GM23248 (cell line): ENCODE data around the gene TCF12. TPM values are rescaled to one million over a fixed set of nuclear protein-coding genes. Genes with fewer than 3 reads are reported as not detected.

Source experiments
- DNase-seq: peaks from one replicate; pipeline ENCODE4 v3.0.0-alpha.2; 2015
- H2AFZ ChIP-seq: fragments of 200-600 bp; sonication (generic); 2 replicates; pipeline ENCODE4 v1.6.1; 2016; ENCODE audit warnings: antibody characterized with exemption
- H3F3A ChIP-seq: fragments of 200-600 bp; sonication (generic); 2 replicates; pipeline ENCODE4 v1.6.1; 2016; ENCODE audit warnings: mild to moderate bottlenecking, antibody characterized with exemption, mixed run types; ENCODE audit not compliant: insufficient read depth
- H3K27ac ChIP-seq: fragments of 200-600 bp; sonication (generic); 2 replicates; pipeline ENCODE4 v1.5.1; 2016; ENCODE audit warnings: mild to moderate bottlenecking
- H3K27me3 ChIP-seq: fragments of 200-600 bp; sonication (generic); replicated peaks from 2 replicates; pipeline ENCODE4 v1.6.1; 2016; ENCODE audit warnings: mild to moderate bottlenecking; ENCODE audit not compliant: insufficient read depth
- H3K36me3 ChIP-seq: fragments of 200-600 bp; sonication (generic); 2 replicates; pipeline ENCODE4 v1.6.1; 2016; ENCODE audit warnings: low read depth, mild to moderate bottlenecking
- H3K4me1 ChIP-seq: fragments of 200-600 bp; sonication (generic); 2 replicates; pipeline ENCODE4 v1.6.1; 2016; ENCODE audit warnings: mild to moderate bottlenecking; ENCODE audit not compliant: insufficient read depth
- H3K4me2 ChIP-seq: fragments of 200-600 bp; sonication (generic); one replicate; pipeline ENCODE4 v1.6.1; 2016; ENCODE audit warnings: mild to moderate bottlenecking; ENCODE audit not compliant: unreplicated experiment
- H3K4me3 ChIP-seq: fragments of 200-600 bp; sonication (generic); 2 replicates; pipeline ENCODE4 v1.5.1; 2016; ENCODE audit warnings: mild to moderate bottlenecking
- H3K79me2 ChIP-seq: fragments of 200-600 bp; sonication (generic); 2 replicates; pipeline ENCODE4 v1.6.1; 2016; ENCODE audit warnings: mild to moderate bottlenecking; ENCODE audit not compliant: insufficient read depth
- H3K9ac ChIP-seq: fragments of 200-600 bp; sonication (generic); 2 replicates; pipeline ENCODE4 v1.6.1; 2016; ENCODE audit warnings: mild to moderate bottlenecking
- H3K9me2 ChIP-seq: fragments of 200-600 bp; sonication (generic); 2 replicates; pipeline ENCODE4 v1.6.1; 2016; ENCODE audit warnings: mixed run types, mild to moderate bottlenecking, moderate library complexity; ENCODE audit not compliant: insufficient read depth
- H3K9me3 ChIP-seq: fragments of 200-600 bp; sonication (generic); one replicate; pipeline ENCODE4 v1.6.1; 2017; ENCODE audit warnings: low read depth
- H4K20me1 ChIP-seq: fragments of 200-600 bp; sonication (generic); 2 replicates; pipeline ENCODE4 v1.6.0; 2016; ENCODE audit not compliant: insufficient read depth
- EZH2 ChIP-seq: fragments of 200-600 bp; sonication (generic); IDR thresholded peaks from 2 replicates; pipeline ENCODE4 v1.6.1; 2018; ENCODE audit warnings: antibody characterized with exemption, mild to moderate bottlenecking; ENCODE audit not compliant: insufficient read depth, poor library complexity, severe bottlenecking
- EZH2phosphoT487 ChIP-seq: fragments of 200-600 bp; sonication (generic); IDR thresholded peaks from 2 replicates; pipeline ENCODE4 v1.6.1; 2018; ENCODE audit warnings: antibody characterized with exemption, moderate library complexity, mild to moderate bottlenecking, low read depth; ENCODE audit not compliant: insufficient read depth
- WGBS, 2 experiments: methylation state at CpG; one replicate each; pipeline ENCODE4 v1.1.6; 2015 to 2017; ENCODE audit warnings: low lambda C conversion rate in 2 of 2, low coverage in 1 of 2; ENCODE audit errors: missing lambda C conversion rate in 2 of 2; 5-methylcytosine and 5-hydroxymethylcytosine counted together
- in situ Hi-C: fragments of 300-500 bp; cut with MboI; formaldehyde crosslinking; loops from 2 replicates; pipeline ENCODE4 v1.15.0; 2020
- polyA plus RNA-seq: library from polyadenylated mRNA; unstranded; fragments of >200 nt; fragmentation: Nextera tagmentation; extraction: Ambion mirVana; gene quantifications from 2 replicates; pipeline ENCODE4 v1.2.1, GENCODE V29; 2016
- total RNA-seq: library from RNA; depleted of rRNA; stranded (reverse); fragments of >200 nt; shearing (Covaris generic); gene quantifications from 2 replicates; pipeline ENCODE4 v1.2.3, GENCODE V29; 2014

The TCF12 gene
- total and polyA plus RNA-seq, 2 experiments from 2014 or later = 53.6 to 58.6 TPM

DNA sequence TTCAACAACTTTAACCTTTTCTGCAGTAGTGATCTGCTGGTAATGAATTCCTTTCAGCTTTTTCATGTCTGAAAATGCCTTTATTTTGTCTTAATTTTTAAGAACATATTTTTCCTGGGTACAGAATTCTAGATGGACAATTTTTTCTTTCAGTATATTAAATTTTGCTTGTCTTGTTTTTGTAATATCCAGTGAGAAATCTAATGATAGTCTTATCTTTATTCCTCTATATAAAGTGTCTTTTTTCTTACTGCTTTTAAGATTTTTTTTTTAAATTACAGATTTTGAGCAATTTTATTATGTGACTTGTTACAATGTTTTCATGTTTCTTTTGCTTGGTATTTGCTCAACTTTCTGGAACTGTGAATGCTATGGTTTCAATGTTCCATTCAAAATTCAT is 38.1 kb downstream of the TCF12 start:
- H3K36me3 ChIP-seq = no peaks in the 10 kb centered on the region
- no peak overlapping the region for H3K27ac ChIP-seq
- no peak overlapping the region for H2AFZ ChIP-seq
- H3K9me2 ChIP-seq = no peaks in the 10 kb centered on the region
- no peak for TF ChIP-seq EZH2
- no peak for TF ChIP-seq EZH2phosphoT487
- no peak overlapping the region for H3K9ac ChIP-seq
- no peaks in the 10 kb centered on the region; the same call in 1 of the 2 replicates for H4K20me1 ChIP-seq
- in situ Hi-C loops = no loop called here
- H3K4me1 ChIP-seq = peaks cover 13% of the 10 kb centered on the region
- no peak overlapping the region for H3K4me3 ChIP-seq
- DNase-seq = no peak
- H3F3A ChIP-seq = no peaks in the 10 kb centered on the region
- H3K27me3 ChIP-seq = no peaks in the 10 kb centered on the region
- H3K79me2 ChIP-seq = peaks cover 100% of the 10 kb centered on the region
- no peak overlapping the region for H3K4me2 ChIP-seq
- no peaks in the 10 kb centered on the region for H3K9me3 ChIP-seq

DNA sequence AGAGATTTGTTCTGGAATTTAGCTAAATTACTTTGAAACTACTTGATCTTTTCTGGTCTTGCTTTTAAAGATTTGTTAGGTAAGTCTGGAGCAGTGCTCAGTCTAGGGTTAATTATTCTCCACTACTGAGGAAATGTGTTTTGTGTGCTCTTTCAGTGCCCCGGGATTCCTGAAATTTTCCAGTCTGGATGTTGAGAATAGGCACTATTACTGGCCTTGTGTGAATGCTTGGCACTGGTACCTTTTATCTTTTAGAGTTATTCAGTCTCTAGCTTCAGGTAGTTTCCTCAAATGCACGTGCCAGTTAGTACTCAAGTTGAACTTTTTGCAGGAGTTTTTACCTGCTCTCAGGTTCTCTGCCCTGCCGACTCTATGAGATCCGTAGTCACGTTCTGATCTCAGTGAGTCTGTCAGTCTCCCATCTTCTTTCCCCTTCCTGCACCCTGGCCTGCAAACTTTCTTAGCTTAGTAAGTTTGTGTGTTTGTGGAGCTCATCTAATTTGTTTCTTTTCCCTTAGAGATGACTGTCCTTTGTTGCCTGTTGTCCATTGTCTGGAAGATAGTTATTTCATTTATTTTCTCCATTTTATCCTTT is 39.5 kb downstream of the TCF12 start:
- H3K4me3 ChIP-seq = no peak overlapping the region
- H3K9me3 ChIP-seq = no peaks in the 10 kb centered on the region
- H4K20me1 ChIP-seq = peaks cover 5% of the 10 kb centered on the region; the same call in 1 of the 2 replicates
- H3K27me3 ChIP-seq = no peaks in the 10 kb centered on the region
- in situ Hi-C loops = no loop called here
- peaks cover 22% of the 10 kb centered on the region for H3K4me1 ChIP-seq
- no peak overlapping the region for H3K9ac ChIP-seq
- H2AFZ ChIP-seq = no peak overlapping the region
- 75 to 87% methylated on average over 5 of the region's 5 CpGs for WGBS, 2 experiments
- TF ChIP-seq EZH2 (no peak), EZH2phosphoT487 (no peak)
- H3K79me2 ChIP-seq = peaks cover 99% of the 10 kb centered on the region
- no peaks in the 10 kb centered on the region for H3K9me2 ChIP-seq
- H3F3A ChIP-seq = peaks cover 6% of the 10 kb centered on the region; the same call in 1 of the 2 replicates
- H3K4me2 ChIP-seq = no peak overlapping the region
- no peaks in the 10 kb centered on the region for H3K36me3 ChIP-seq
- no peak for DNase-seq
- no peak overlapping the region for H3K27ac ChIP-seq

DNA sequence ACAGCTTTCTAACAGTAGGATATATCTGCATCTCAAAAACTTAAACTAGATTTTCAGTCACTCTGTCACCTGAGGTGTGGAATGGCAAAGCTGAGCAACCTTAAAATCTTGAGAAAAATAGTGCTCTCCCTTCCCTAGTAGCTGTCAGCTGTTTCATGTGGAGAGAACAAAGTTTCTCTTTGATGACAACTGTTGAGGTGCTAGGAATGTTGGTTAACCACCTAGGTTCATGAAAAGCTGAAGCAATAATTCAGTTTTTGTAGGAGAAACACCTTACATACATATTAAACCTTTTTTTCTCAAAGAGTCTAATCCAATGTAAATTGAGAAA is 40.8 kb downstream of the TCF12 start:
- H3K4me3 ChIP-seq = no peak overlapping the region
- H3K27ac ChIP-seq = no peak overlapping the region
- H3K9ac ChIP-seq = no peak overlapping the region
- H3K9me2 ChIP-seq = no peaks in the 10 kb centered on the region
- H3K79me2 ChIP-seq = peaks cover 99% of the 10 kb centered on the region
- peaks cover 11% of the 10 kb centered on the region; the same call in 1 of the 2 replicates for H4K20me1 ChIP-seq
- H3K9me3 ChIP-seq = no peaks in the 10 kb centered on the region
- H3K4me1 ChIP-seq = peaks cover 36% of the 10 kb centered on the region
- no peak overlapping the region for H3K4me2 ChIP-seq
- H3K27me3 ChIP-seq = no peaks in the 10 kb centered on the region
- H3F3A ChIP-seq = peaks cover 17% of the 10 kb centered on the region; the same call in 1 of the 2 replicates
- H3K36me3 ChIP-seq = no peaks in the 10 kb centered on the region
- in situ Hi-C loops = no loop called here
- H2AFZ ChIP-seq = no peak overlapping the region
- TF ChIP-seq EZH2phosphoT487 (no peak), EZH2 (no peak)
- DNase-seq = no peak

DNA sequence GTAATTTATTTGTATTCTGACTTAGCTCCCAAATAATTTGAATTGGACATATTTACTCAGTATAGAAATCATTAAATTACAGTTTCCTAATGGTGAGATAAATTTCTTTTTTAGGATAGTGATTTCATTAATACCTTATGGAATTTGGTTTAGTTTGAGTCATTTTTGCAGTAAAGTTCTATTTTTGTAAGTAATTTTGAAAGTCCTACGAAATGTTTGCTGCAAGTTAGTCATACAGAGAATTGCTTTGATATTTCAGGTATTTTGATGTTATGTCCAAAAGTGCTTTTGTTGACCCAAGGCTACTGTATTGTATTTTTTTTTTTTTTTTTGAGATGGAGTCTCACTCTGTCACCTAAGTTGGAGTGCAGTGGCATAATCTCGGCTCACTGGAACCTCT is 41.7 kb downstream of the TCF12 start:
- Histone ChIP-seq H3K36me3 (no peaks in the 10 kb centered on the region), H2AFZ (no peak overlapping the region), H3F3A (peaks cover 20% of the 10 kb centered on the region; the same call in 1 of the 2 replicates), H4K20me1 (peaks cover 14% of the 10 kb centered on the region; the same call in 1 of the 2 replicates), H3K27ac (no peak overlapping the region), H3K4me2 (peak overlapping the region; percentile 2), H3K79me2 (peaks cover 99% of the 10 kb centered on the region), H3K27me3 (no peaks in the 10 kb centered on the region), H3K9ac (no peak overlapping the region), H3K4me3 (no peak overlapping the region), H3K4me1 (peaks cover 44% of the 10 kb centered on the region), H3K9me3 (no peaks in the 10 kb centered on the region), H3K9me2 (no peaks in the 10 kb centered on the region)
- TF ChIP-seq EZH2 = no peak
- no peak for TF ChIP-seq EZH2phosphoT487
- peak; percentile 26 for DNase-seq
- 60 to 63% methylated on average over 2 of the region's 2 CpGs for WGBS, 2 experiments
- in situ Hi-C loops = no loop called here

DNA sequence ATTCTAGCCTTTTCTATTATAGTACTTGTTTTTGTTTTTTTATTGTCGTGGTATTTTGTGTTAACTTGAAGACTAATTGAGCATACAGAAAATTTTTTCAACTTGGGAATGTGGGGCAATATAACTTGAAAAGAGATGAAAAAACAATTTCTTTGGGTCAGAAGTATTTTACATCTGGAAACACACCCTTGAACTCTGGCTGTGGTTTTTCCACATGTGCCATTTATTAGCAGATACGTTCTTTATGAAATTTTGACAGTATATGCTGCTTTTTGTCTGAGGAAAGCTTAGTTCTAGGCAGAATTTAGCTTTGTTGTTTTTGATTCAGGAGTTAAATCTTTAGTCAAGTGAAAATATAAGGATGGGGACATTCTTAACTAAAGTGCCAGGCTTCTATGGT is 44.7 kb downstream of the TCF12 start:
- in situ Hi-C loops = no loop called here
- peaks cover 53% of the 10 kb centered on the region for H3K4me1 ChIP-seq
- H3K36me3 ChIP-seq = no peaks in the 10 kb centered on the region
- TF ChIP-seq EZH2phosphoT487 = no peak
- no peak for TF ChIP-seq EZH2
- no peaks in the 10 kb centered on the region for H3K9me3 ChIP-seq
- H3K9ac ChIP-seq = no peak overlapping the region
- H3K4me3 ChIP-seq = no peak overlapping the region
- no peaks in the 10 kb centered on the region for H3K27me3 ChIP-seq
- DNase-seq = no peak
- no peak overlapping the region for H3K27ac ChIP-seq
- H3K79me2 ChIP-seq = peaks cover 99% of the 10 kb centered on the region
- H2AFZ ChIP-seq = no peak overlapping the region
- peaks cover 20% of the 10 kb centered on the region; the same call in 1 of the 2 replicates for H3F3A ChIP-seq
- 15 to 17% methylated on average over 2 of the region's 2 CpGs for WGBS, 2 experiments
- no peaks in the 10 kb centered on the region for H3K9me2 ChIP-seq
- peaks cover 23% of the 10 kb centered on the region; the same call in 1 of the 2 replicates for H4K20me1 ChIP-seq
- peak overlapping the region; percentile 23 for H3K4me2 ChIP-seq
